NCI-H1694 treated with DMSO at 0.1 percent for 48 hours (cell line): ENCODE measurements around the gene FBXO4.
"Not testable (repeated sequence)": the region's sequence is repeated elsewhere in the genome, so short reads cannot be mapped to it uniquely, and the experiment has no call there.

ENCODE experiments used
- DNase-seq: peaks from one replicate; lab custom pipeline; 2025; lab: John Stamatoyannopoulos, UW

Gene FBXO4

GRCh38 chr5:41921874-41922273, 3.2 kb upstream of the FBXO4 start:
- DNase-seq = no peak

- DNase-seq = no peak
These were observed 582 bp upstream of the FBXO4 start for GRCh38 chr5:41924526-41924871.

GRCh38 chr5:41925555-41925951, 472 bp downstream of the FBXO4 start:
- DNase-seq = peak; percentile 13

- no peak for DNase-seq
These were observed 2.5 kb downstream of the FBXO4 start for GRCh38 chr5:41927604-41928003.

- no peak for DNase-seq
These were observed 4.0 kb downstream of the FBXO4 start for GRCh38 chr5:41929035-41929434.

- no peak for DNase-seq
These were observed 7.7 kb downstream of the FBXO4 start for GRCh38 chr5:41932770-41933169.

- DNase-seq = no peak
These were observed 10.5 kb downstream of the FBXO4 start for GRCh38 chr5:41935544-41935943.

- no peak for DNase-seq
These were observed 15.6 kb downstream of the FBXO4 start for GRCh38 chr5:41940641-41941040.

- not testable (repeated sequence) for DNase-seq
These were observed 20.4 kb downstream of the FBXO4 start for GRCh38 chr5:41945332-41945955.

GRCh38 chr5:41951224-41951623, 26.1 kb downstream of the FBXO4 start:
- no peak for DNase-seq

GRCh38 chr5:41954286-41954685, 29.2 kb downstream of the FBXO4 start:
- no peak for DNase-seq

- DNase-seq = no peak
These were observed 30.4 kb downstream of the FBXO4 start for GRCh38 chr5:41955432-41956024.

- DNase-seq = no peak
These were observed 31.9 kb downstream of the FBXO4 start for GRCh38 chr5:41956943-41957342.

- DNase-seq = no peak
These were observed 35.4 kb downstream of the FBXO4 start for GRCh38 chr5:41960481-41960880.

GRCh38 chr5:41961736-41962135, 36.7 kb downstream of the FBXO4 start:
- DNase-seq = no peak

- DNase-seq = no peak
These were observed 37.4 kb downstream of the FBXO4 start for GRCh38 chr5:41962491-41962890.

GRCh38 chr5:41966401-41967105, 41.5 kb downstream of the FBXO4 start:
- no peak for DNase-seq

GRCh38 chr5:41967401-41967800, 42.3 kb downstream of the FBXO4 start:
- DNase-seq = no peak

- DNase-seq = no peak
These were observed 43.2 kb downstream of the FBXO4 start for GRCh38 chr5:41968153-41968723.

- no peak for DNase-seq
These were observed 48.0 kb downstream of the FBXO4 start for GRCh38 chr5:41973087-41973486.

GRCh38 chr5:41973887-41974286, 48.8 kb downstream of the FBXO4 start:
- no peak for DNase-seq

GRCh38 chr5:41978676-41979075, 53.6 kb downstream of the FBXO4 start:
- no peak for DNase-seq

- no peak for DNase-seq
These were observed 55.3 kb downstream of the FBXO4 start for GRCh38 chr5:41980396-41980795.
